ENCODE results near the gene WDR17. TPM values are rescaled to one million over a fixed set of nuclear protein-coding genes. Genes with fewer than 3 reads are reported as not detected.

WDR17 gene
- total RNA-seq, 1 experiment from 2014 or later, result 1.3 TPM

GRCh38 chr4:176020481-176021085 lies 45.1 kb upstream of the WDR17 start:
- no peaks in the 10 kb centered on the region for H3K9me2 ChIP-seq (replicated peaks; ENCODE audit: low read length)
- no peak overlapping the region for H3K4me2 ChIP-seq (ENCODE audit: low read length)
- intact Hi-C loops (cut with micrococcal nuclease), result no loop called here
- no peak for ATAC-seq
- DNase-seq, result no peak
- H3K9ac ChIP-seq (ENCODE audit: low read length), result no peak overlapping the region
- H3K9me3 ChIP-seq (ENCODE audit: low read length), result no peaks in the 10 kb centered on the region
- no peaks in the 10 kb centered on the region for H3K36me3 ChIP-seq (ENCODE audit: low read depth, low read length)
- no peaks in the 10 kb centered on the region for H3K79me2 ChIP-seq (ENCODE audit: low read length)
- no peaks in the 10 kb centered on the region for H3F3A ChIP-seq (ENCODE audit: low read length, unreplicated experiment)
- no peak overlapping the region for H2AFZ ChIP-seq (ENCODE audit: low read length)
- ChIA-PET POLR2A (ENCODE audit: unreplicated experiment) (no interaction called here), CTCF (interaction anchor here (0.6 kb wide), 1 partner anchor 1246 kb away, joined by 3 read pairs; no protein-coding TSS in a partner anchor)
- no peaks in the 10 kb centered on the region for H3K4me1 ChIP-seq (ENCODE audit: insufficient read depth, low read length)
- no peaks in the 10 kb centered on the region for H3K27me3 ChIP-seq (ENCODE audit: low read length)
- TF ChIP-seq EZH2 (IDR thresholded peaks at IDR 0.05; ENCODE audit: low read length, unreplicated experiment) (no peak), EZH2phosphoT487 (IDR thresholded peaks at IDR 0.05; ENCODE audit: borderline replicate concordance, low read length) (no peak), CTCF (conservative IDR thresholded peaks at IDR 0.05; ENCODE audit: low read depth, low read length) (no peak)
- no peak overlapping the region for H3K4me3 ChIP-seq (ENCODE audit: low read length)
- H4K20me1 ChIP-seq (ENCODE audit: low read length), result no peaks in the 10 kb centered on the region
- BruUV-seq (replicated peaks), result no TSS peak
- H3K27ac ChIP-seq (ENCODE audit: low read length), result no peak overlapping the region

DNA sequence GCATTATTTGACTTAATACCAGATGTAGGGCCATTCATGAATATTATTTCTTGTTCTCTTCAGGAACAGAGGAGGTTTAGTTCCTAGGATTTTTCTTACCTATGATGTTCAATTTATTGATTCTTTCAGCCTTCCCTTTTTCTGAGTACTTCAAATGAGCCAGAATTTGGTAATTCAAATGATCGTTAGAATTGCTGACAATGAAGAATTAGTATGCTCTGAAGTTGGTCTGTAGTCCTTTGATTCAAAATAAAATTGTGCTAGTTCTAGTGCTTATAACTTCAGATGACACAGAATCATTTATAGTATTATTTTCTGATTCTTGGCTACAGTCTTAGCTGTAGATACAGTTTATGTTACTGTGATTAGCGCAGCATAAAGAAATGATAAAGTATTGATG lies 35.2 kb upstream of the WDR17 start:
- Histone ChIP-seq H3K79me2 (ENCODE audit: low read length) (no peaks in the 10 kb centered on the region), H3K9me2 (replicated peaks; ENCODE audit: low read length) (no peaks in the 10 kb centered on the region), H3K9ac (ENCODE audit: low read length) (no peak overlapping the region), H3K27me3 (ENCODE audit: low read length) (no peaks in the 10 kb centered on the region), H4K20me1 (ENCODE audit: low read length) (no peaks in the 10 kb centered on the region), H3K4me2 (ENCODE audit: low read length) (no peak overlapping the region), H3K9me3 (ENCODE audit: low read length) (no peaks in the 10 kb centered on the region), H3K36me3 (ENCODE audit: low read depth, low read length) (no peaks in the 10 kb centered on the region), H3K4me1 (ENCODE audit: insufficient read depth, low read length) (no peaks in the 10 kb centered on the region), H3K27ac (ENCODE audit: low read length) (no peak overlapping the region), H2AFZ (ENCODE audit: low read length) (no peak overlapping the region), H3F3A (ENCODE audit: low read length, unreplicated experiment) (no peaks in the 10 kb centered on the region), H3K4me3 (ENCODE audit: low read length) (no peak overlapping the region)
- TF ChIP-seq CTCF (conservative IDR thresholded peaks at IDR 0.05; ENCODE audit: low read depth, low read length), result no peak
- no peak for TF ChIP-seq EZH2phosphoT487 (IDR thresholded peaks at IDR 0.05; ENCODE audit: borderline replicate concordance, low read length)
- no peak for TF ChIP-seq EZH2 (IDR thresholded peaks at IDR 0.05; ENCODE audit: low read length, unreplicated experiment)
- POLR2A ChIA-PET (ENCODE audit: unreplicated experiment), result no interaction called here
- no peak for ATAC-seq
- DNase-seq, result no peak
- no TSS peak for BruUV-seq (replicated peaks)
- CTCF ChIA-PET, result no interaction called here
- intact Hi-C loops (cut with micrococcal nuclease), result loop anchor here (5.0 kb wide), 1 partner anchor 92 kb away; no protein-coding TSS in a partner anchor

DNA sequence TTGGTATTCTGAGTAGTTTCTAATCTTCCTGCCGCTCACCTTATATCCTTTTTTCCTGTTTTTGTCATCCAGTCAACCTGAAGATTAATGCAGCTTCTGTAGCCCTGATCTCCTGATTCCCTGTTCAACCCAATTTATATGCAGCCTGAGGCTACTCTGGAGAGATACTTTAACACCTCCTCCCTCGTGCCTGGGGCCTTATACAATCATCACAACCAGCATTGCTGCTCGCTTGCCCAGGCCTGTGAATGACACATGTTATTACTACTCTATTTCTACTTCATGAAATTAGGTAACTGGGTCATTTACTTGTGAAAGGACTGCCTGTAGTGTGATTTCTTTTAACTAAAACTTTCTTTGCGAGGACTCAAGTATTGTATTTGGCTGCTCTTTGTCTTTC lies 33.7 kb upstream of the WDR17 start:
- no peaks in the 10 kb centered on the region for H4K20me1 ChIP-seq (ENCODE audit: low read length)
- no peak overlapping the region for H3K4me3 ChIP-seq (ENCODE audit: low read length)
- H2AFZ ChIP-seq (ENCODE audit: low read length), result no peak overlapping the region
- POLR2A ChIA-PET (ENCODE audit: unreplicated experiment), result no interaction called here
- no peak for ATAC-seq
- no peaks in the 10 kb centered on the region for H3K9me3 ChIP-seq (ENCODE audit: low read length)
- no peaks in the 10 kb centered on the region for H3K36me3 ChIP-seq (ENCODE audit: low read depth, low read length)
- BruUV-seq (replicated peaks), result no TSS peak
- TF ChIP-seq EZH2phosphoT487 (IDR thresholded peaks at IDR 0.05; ENCODE audit: borderline replicate concordance, low read length), result no peak
- no peak for TF ChIP-seq EZH2 (IDR thresholded peaks at IDR 0.05; ENCODE audit: low read length, unreplicated experiment)
- TF ChIP-seq CTCF (conservative IDR thresholded peaks at IDR 0.05; ENCODE audit: low read depth, low read length), result no peak
- no peaks in the 10 kb centered on the region for H3K4me1 ChIP-seq (ENCODE audit: insufficient read depth, low read length)
- DNase-seq, result no peak
- H3F3A ChIP-seq (ENCODE audit: low read length, unreplicated experiment), result no peaks in the 10 kb centered on the region
- H3K4me2 ChIP-seq (ENCODE audit: low read length), result no peak overlapping the region
- H3K9ac ChIP-seq (ENCODE audit: low read length), result no peak overlapping the region
- no peaks in the 10 kb centered on the region for H3K27me3 ChIP-seq (ENCODE audit: low read length)
- no peaks in the 10 kb centered on the region for H3K79me2 ChIP-seq (ENCODE audit: low read length)
- H3K9me2 ChIP-seq (replicated peaks; ENCODE audit: low read length), result no peaks in the 10 kb centered on the region
- CTCF ChIA-PET, result no interaction called here
- intact Hi-C loops (cut with micrococcal nuclease), result loop anchor here (5.0 kb wide), 1 partner anchor 90 kb away; no protein-coding TSS in a partner anchor
- no peak overlapping the region for H3K27ac ChIP-seq (ENCODE audit: low read length)
